GM18517 (cell line): ENCODE data around the gene GP1BB.

Source experiments
- ATAC-seq: cut with Tn5 transposase; IDR thresholded peaks from one replicate; pipeline ENCODE4 v1.9.1; 2021; ENCODE audit warnings: mild to moderate bottlenecking, moderate library complexity; ENCODE audit not compliant: unreplicated experiment

GP1BB gene

GRCh38 chr22:19739911-19740449, 16.6 kb downstream of the GP1BB start:
- ATAC-seq = no peak

- ATAC-seq = no peak
These were observed 17.2 kb downstream of the GP1BB start for GRCh38 chr22:19740586-19740985.

GRCh38 chr22:19741053-19741452, 17.7 kb downstream of the GP1BB start:
- ATAC-seq = no peak

- no peak for ATAC-seq
These were observed 19.1 kb downstream of the GP1BB start for GRCh38 chr22:19742160-19743066.

DNA sequence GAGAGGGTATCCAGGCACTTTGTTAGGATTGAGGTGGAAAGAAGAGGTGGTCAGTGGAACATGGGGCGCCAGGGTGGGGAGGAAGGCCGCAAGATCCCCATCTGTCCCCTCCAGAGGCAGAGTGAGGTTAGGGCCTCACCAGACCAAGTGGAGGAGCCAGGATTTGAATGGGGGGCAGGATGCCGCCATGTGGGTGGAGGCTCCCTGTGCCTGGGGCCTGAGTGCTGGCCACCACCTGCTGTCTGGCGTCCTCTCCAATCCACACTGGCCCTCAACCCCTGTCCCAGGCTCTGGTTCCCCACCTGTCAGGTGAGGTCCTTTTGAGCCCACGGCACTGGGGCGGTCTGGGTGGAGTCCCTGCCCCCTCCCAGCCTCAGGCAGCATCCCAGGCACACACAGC, 19.7 kb downstream of the GP1BB start:
- no peak for ATAC-seq

- ATAC-seq = no peak
These were observed 20.3 kb downstream of the GP1BB start for GRCh38 chr22:19743651-19744050.

- no peak for ATAC-seq
These were observed 21.1 kb downstream of the GP1BB start for GRCh38 chr22:19744350-19745006.

DNA sequence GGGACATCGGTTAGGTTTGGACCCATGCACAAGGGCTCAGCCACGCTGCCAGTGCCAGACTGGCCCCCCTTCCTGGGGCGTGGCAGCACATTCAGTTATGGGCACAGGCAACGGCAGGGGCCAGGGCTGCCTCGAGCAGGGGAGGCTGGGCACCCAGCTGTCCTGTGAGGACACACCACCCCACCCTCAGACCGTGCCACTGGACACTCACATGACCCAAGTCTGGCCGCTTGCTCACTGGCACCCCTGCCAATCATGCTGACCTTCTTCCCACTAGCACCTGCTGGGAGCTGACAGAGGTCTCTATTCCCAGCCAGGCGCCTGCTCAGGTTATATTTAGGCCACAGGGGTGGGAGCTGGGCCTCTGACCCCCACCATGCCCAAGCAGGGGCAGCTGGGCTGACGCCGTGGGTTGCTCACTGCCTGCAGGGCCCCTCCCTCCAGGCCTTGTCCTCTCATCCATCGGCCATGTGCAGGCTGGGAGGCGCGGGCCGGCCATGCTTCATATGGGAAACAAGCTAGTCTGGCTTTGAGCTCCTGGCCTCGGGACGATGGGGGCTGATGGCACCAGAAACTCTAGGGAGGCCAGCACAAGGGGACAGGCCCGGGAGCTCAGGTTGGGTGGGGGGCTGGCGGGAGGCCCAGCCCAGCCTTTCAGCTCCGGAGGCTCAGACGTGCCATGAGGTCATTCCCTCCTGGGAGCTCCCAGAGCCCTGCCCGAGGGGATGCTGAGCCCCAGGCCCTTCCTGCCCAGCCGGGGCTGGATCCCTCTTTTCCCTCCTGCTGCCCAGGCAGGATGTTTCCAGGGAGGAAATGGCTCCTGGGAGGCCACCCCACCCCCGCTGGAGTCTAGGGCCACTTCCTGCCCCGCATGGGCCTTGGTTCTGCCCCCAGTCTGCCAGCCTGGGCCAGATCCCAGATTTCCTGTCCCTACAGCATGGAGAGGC, 22.1 kb downstream of the GP1BB start:
- ATAC-seq = no peak

DNA sequence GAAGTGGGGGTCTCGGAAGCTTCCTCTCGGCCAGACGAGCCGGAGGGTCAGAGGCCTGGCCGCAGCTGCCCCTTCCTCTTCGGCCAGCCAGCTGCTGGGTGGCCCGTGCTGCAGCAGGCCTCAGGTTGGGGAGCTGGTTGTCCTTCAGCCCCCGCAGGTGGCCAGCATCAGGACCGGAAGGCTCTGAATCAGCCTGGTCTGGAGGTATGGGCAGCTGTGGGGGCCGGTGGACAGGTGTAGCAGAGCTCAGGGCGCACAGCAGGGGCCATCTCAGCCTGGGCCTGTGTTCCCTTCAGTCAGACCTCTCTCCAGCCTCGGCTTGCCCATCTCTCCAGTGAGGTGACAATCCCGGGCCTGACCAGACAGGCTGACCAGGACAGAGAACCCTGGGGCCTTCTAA, 23.4 kb downstream of the GP1BB start:
- no peak for ATAC-seq

DNA sequence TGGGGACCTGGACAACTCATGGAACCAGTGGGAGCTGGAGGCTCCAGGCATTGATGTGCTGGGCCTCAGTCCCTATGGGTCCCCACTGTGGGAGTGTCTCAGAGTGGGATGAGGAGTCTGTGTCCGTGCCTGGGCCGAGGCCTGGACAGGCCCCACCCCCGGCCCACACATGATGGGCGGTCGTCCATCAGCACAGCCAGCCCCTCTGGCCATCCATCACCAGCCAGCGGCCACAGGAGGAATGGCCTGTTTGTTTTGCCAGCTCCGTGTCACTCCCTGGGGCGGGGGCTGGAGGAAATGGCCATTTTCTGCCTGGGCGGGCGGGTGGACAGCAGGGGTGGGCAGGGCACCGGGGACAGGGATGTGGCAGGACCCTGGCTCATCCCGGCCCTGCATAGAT, 24.2 kb downstream of the GP1BB start:
- ATAC-seq = no peak

DNA sequence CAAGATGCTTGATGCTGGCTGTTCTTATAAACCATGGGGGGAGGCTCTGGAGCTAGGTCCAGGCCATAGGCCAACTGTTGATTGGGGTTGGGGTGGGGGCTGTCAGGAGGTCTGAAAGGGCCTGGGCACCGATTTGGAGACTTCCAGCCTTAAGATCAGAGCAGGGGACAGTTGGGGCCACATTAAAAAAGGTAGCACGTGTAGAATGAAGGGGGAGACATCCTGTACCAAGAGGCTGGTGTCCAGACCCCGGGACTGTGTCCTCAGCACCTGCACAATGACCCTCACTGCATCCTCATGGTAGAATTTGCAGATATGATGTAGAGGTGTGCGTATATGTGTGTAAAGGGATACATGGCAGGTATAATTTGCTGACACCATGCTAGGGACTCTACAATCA, 24.8 kb downstream of the GP1BB start:
- ATAC-seq = no peak

GRCh38 chr22:19748991-19749664, 25.8 kb downstream of the GP1BB start:
- no peak for ATAC-seq

- no peak for ATAC-seq
These were observed 26.5 kb downstream of the GP1BB start for GRCh38 chr22:19749876-19750275.

GRCh38 chr22:19750507-19751490, 27.5 kb downstream of the GP1BB start:
- ATAC-seq = no peak

DNA sequence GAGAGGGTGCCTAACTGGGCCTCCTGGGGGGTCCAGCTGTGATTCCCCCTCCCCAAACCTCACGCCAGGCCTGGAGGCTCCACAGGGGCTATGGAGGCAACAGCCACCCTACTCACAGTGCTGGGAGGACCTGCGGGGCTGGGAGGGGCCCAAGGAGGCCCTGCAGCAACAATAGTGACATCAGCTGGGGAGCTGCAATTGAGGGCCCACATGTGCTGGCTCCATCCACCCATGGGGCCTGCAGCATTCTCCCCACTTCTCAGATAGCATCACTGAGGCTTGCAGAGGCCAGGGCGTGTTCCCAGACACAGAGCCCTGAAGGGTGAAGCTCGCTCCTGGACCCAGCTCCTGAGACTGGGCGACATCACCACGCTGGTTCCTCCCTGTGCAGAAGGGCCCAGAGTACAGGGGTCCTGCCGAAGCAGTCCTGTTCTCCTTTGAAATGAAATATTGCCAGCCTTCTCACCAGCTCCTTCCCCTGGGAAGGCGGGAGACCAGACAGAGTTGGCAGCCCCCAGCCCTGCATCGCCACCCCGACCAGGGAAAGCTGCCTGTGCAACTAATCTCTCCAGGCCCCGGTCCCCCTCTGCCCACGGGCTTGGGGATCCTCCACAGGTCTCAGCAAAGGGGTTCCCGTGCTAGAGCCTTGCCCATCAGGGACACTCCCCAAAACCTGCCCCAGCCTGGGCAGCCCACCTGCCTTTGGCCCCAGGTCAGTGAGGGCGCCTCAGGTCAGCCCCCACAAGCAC, 28.3 kb downstream of the GP1BB start:
- no peak for ATAC-seq

- no peak for ATAC-seq
These were observed 29.9 kb downstream of the GP1BB start for GRCh38 chr22:19753090-19753842.

DNA sequence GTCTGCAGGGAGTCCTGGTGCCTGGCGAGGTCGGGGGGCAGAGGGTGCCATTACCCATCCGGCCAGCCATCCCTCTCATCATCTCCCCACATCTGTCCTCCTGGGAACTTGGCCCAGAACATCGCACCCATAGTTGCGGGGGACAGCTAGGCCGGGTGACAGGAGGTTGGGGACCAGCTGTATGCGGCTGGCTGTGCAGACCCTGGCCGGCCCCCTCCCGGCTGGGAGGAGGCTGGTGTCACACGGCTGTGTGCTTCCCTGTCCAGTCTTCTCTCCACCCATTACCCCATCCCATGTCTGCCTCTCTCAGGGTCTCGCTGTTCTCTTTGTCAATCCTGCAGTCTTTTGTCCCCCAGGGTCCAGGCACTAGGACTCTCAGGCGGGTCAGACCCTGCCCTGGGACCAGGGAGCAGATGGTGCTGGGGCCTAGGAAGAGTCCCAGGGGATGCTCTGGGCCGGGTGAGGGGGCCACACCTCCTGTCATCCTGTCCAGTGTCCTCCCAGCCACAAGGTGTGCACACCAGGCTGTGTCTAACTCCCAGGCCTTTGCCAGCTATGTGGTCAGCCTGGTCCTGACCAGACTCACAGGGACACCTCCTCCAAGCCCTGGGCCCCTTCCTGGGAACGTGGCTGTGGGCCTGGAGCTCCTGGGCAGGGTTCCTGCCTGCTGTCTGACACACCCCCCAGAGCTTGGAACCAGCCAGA, 30.8 kb downstream of the GP1BB start:
- ATAC-seq = no peak
